Stimulated activated CD4-positive, alpha-beta T cell treated with anti-CD3 and anti-CD28 coated beads, TNF-alpha, amount 100 ng/mL, for 4 hours (primary cell): ENCODE results near the gene NFIA.

ENCODE experiments used
- DNase-seq, 3 experiments: peaks; one replicate each; pipeline ENCODE4 v3.0.0-alpha.2; 2020; ENCODE audit warnings: low read depth in 3 of 3

Gene NFIA

DNA sequence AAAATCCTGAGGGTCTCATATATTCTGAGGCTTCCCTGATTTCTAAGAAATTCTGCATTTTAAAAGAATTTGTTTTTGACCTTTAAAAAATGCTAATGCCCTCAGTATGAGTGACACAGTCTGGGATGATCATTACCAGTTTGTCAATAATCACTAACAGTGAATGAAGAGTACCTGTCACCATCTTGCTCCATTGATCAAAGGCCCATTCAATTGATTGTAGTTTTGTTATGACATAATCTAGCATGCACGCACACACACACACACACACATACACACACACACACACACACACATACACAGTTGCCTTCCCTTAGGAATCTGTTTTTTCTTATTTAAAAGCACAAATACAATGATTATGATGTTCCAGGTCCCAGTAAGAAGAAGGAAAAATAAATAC is 250.4 kb downstream of the NFIA start:
- no peak for DNase-seq

DNA sequence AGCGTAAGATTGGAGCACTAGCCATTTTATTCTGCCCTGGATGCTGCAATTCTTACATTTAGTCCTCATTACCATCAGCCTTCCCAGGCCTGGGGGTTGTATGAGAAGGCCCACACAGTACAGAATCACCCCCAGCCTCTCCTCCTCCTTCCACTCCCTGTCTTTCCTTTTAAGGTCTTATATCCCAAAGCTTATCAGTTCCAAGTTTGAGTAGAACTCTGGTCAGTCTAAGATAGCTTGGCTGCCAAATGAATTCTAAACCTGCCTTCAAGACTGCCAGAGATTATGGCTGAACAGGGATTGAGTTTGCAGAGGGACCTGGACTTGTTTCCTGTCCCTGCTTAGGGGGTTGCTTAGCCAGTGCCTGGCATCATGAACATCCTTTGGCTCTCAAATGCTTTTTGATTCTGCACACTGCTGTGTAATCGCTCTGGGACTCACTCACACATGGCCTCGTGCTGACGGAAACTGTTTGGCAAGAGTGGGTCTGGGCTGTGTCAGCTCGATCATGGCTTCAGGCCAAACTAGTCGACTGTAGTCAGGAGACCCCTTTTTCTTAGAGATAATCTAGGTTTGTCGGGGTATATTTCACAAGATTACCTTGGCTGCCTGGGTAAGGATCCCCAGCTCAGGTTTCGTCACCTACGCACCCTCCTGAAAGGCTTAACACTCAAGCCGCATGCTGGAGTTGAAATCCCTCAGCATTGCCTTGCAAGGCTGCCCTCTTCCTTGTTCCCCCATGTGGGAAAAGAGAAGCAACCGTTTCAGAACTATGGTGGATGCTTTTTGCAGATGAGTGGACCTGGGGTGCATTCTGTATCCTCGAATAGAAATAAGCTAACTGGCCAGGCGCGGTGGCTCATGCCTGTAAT is 252.6 kb downstream of the NFIA start:
- no peak for DNase-seq

DNA sequence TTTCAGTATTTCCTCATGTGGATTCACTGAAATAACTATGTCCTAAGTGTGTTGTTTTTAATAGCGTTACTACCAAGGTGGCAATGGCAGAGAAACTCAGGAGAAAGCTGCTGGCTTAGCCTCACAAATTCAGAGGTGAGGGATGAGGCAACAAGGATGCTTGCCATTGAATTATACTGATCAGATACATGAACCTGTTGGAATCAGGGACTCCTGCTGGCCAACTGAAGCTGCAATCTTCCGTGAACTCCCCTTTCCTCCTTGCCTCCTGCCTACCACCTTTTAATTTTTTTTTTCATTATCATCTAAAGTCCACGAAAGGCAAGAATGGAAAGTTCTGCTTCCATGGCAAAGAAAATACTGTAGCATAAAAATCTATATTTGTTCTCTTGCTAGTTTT is 254.7 kb downstream of the NFIA start:
- no peak for DNase-seq

DNA sequence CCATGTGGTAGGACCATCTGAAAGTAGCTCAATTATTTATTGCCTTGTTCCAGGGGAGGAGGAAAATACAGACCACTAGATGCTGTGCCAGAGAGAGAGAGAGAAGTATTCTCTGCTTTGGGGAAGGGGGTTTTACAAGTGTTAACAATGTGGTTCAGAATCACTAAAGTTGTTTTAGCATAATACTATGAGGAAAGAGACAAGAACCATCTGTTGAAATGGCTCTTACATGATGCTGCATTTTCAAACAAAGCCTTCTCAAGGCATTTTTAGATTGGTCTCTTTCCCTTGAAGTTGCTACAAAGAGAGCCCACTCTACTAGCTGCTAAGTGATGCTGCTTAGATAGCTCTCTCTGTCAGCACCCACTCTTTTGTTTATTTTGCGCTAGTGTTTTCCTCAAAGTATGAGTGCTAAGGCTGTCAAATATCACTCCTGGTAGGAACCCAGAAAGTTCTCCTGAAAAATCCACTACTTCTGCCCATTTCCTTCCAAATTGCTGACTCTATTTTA is 255.1 kb downstream of the NFIA start:
- no peak for DNase-seq

- no peak for DNase-seq
Measured at GRCh38 chr1:61337981-61338848, 255.9 kb downstream of the NFIA start.

- DNase-seq: no peak
Measured at GRCh38 chr1:61338899-61339298, 256.5 kb downstream of the NFIA start.

- no peak for DNase-seq
Measured at GRCh38 chr1:61341426-61341825, 259.1 kb downstream of the NFIA start.

- no peak for DNase-seq
Measured at GRCh38 chr1:61343734-61344420, 261.5 kb downstream of the NFIA start.

DNA sequence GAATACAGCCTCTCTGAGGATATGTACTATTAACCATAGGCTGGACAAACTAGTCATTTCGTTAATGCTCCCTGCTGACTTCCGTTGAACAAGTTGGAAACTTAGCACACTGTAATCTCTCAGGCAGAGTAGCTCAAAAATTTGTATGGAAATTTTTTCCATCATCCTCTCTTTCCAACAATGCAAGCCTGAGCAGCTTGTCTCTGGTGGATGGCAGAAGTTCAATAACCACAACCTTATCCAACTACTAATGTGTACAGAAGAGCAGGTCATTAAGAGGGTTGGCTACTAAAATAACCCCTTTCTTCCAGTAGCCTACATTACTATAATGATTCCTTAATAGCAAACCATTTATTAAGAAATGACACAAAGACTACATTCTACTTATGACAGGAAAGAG is 262.3 kb downstream of the NFIA start:
- no peak for DNase-seq

DNA sequence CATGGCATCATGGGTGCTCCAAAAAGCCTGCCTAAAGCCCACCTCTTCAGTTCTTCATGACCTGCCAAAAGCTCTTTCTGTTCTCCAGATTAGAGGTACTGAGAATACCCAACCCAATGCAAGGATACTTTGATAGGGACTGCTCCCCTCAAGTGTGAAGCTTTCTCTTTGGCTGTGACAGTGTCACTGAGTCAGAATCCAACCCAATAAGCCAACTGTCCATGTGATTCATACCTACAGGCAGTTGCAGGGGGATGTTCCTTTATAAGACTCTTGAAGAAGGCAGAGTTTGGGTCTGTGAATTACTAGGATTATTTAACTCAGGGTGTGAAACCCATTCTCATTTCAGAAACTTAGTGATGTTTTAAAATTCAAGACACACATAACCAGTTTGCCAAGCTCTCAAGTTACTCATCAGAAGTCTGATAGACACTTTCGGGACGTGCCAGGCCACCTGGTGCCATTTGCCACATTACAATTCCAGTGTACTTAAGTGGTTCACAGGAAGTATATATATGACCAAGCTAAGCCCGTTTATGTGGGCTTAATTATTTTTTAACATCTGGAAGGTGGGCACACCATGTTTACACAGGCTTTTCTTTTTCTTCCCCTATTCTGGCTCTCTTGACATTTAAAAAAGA is 265.8 kb downstream of the NFIA start:
- DNase-seq: no peak

DNA sequence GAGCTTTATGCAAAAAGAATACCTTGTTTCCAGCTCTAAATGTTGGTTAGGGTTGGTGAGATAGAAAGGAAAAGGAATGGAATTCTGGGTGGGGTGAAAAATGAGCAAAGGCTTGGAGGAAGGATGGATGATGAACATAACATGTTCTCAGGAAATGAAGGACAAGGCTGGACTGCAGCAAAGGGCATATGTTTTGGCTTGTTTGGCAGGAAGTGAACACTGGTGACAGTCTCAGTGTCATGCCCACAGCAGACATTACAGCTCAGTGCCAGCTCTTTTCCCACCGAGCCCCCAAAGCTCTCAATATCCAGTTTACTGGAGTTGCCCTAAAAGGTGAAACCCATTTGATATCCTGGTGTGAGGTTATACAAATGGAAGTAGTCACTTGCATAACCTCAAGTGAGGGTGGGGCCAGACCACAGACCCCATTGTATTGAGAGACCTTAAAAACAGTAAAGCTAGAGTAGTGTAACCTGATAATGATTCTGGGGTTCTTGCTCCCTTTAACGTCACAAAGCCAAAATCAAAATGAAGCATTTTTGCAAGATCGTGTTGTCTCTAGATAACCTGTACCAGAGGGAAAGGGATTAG is 270.6 kb downstream of the NFIA start:
- no peak for DNase-seq

DNA sequence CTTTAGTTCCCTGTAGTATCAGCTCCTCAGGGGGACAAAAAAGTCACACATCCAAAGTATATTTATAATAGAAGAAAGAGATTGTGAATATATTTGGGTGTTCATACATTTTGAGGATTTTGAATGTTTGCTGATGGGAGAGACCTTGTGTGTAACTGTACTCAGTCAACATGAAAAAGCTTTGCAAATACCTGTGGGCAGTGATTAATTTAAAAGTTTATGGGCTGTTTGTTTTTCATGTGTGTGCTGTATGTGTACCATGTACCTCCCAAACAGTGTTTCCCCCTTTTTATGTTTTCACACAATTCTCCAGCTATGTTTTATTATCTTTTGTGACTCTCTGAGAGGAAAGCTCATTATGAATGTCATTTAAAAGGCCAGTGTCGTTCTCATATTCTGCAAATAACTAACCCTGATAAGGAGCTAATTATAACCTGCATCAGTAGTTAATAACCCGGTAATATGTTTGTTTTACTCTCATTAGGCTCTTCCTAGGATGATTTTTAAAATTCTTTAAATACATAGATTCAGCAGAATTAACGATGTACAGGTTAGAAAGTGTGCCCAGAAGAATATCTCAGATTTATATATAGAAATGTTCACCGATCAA is 271.5 kb downstream of the NFIA start:
- no peak for DNase-seq

GRCh38 chr1:61356016-61356415 is 273.7 kb downstream of the NFIA start:
- no peak for DNase-seq

DNA sequence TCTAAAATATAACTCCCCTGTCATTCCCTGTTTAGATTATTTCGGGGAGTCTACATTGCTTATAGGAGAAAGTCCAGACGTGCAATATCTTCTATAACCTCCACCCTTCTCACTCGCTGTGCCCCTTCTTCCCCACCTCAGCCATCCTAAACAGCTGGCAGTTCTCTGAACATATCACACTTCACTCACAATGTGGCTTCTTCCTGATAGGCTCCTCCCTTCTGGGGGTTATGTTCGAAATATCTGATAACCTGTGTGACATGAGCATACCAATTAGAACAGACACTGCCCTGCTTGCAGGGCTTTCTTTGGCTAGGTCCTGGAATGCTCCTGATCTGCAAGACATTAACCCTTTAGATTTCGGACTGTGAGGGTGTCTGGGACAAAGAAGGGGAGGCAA is 274.6 kb downstream of the NFIA start:
- DNase-seq: no peak

DNA sequence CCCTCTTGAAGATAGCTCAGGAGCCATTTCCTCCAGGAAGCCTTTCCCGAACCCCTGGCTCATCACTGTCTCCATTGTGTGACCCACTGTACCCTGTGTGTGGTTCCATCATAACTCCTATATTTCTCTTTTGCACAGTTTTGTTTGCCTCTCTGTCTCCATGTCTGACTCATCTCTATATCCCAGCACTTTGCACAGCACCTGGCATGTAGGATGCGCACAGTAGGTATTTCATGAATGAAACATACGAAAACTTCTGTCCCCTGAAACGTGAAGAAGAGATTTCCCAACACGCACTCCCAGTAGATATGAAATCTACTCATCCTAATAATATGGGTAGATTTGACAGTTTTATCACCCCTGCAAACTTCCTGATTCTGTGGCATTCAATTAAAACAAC is 275.2 kb downstream of the NFIA start:
- no peak for DNase-seq

- no peak for DNase-seq
Measured at GRCh38 chr1:61358770-61359455, 276.6 kb downstream of the NFIA start.

DNA sequence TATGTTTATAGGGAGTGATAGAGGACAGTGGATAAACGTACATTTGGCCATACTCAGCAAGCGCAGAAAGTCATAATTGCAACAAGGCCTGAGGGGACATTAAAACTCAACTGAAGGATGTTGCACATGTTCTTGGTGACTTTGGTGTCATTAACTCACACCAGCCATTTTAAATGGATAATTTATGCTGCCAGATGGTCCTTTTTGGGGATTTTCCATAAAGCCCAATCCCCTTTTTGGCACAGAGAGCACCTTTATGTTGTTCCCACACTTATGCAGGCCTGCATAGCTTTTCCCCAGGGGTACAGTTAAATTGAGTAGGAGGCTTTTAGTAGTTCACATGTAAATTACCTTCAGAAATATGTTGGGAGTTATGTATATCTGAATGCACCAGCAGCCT is 279.6 kb downstream of the NFIA start:
- DNase-seq: no peak

GRCh38 chr1:61362351-61362750 is 280.0 kb downstream of the NFIA start:
- no peak for DNase-seq

DNA sequence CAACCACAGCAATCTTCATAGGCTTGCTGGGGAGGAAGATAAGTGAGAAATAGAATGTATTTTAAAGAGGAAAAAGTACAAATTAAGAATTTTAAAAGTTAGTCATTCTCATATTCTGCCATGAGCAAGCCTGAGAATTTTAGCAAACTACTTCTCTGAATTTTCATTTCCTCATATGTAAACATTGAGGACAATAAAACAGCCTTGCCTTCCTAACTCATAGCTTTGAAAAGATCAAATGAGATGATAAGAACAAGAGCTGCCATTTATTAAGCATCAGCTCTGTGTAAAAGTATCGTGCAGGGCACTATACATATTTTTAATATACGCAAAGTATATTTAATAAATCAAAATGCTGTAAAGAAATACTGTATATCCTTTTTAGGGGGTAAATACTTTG is 286.0 kb downstream of the NFIA start:
- DNase-seq: no peak

GRCh38 chr1:61368876-61369275 is 286.5 kb downstream of the NFIA start:
- DNase-seq: no peak
